K562 treated with DMSO at 1 percent for 4 hours (cell line): ENCODE results near the gene STAT1. TPM values are rescaled to one million over a fixed set of nuclear protein-coding genes. Genes with fewer than 3 reads are reported as not detected.

Experiments
- total RNA-seq: library from RNA; unstranded; fragments of 300-600 nt; gene quantifications from 2 replicates; pipeline ENCODE4 v1.2.3, GENCODE V29; 2022; ENCODE audit not compliant: insufficient read depth

STAT1 gene
- 24.7 and 25.6 TPM in 2 replicates for total RNA-seq

GRCh38 chr2:191013932-191014652 is at the start of gene STAT1:
Gene STAT1, minus strand, starts transcription at chr2:191014171. Its CDS starts 4,168 bp downstream, at chr2:191010003.

Other genes with a start within 250 kb of the STAT1 start
- gene GLS, start 133.3 kb downstream of the STAT1 start, total RNA-seq = 16.6 and 27.9 TPM in 2 replicates
- not detected in 2 replicates for gene STAT4, start 136.8 kb upstream of the STAT1 start, total RNA-seq
- gene MYO1B, start 231.2 kb upstream of the STAT1 start, total RNA-seq = not detected in 2 replicates